Right lobe of liver (tissue), 4 donors: ENCODE data around the gene SEL1L.
"Not testable (repeated sequence)": the region's sequence is repeated elsewhere in the genome, so short reads cannot be mapped to it uniquely, and the experiment has no call there.

Experiments
- CTCF ChIP-seq, 4 donors: fragments of 200-600 bp in 3 of 4; fragments of 450-650 bp in 1 of 4; IDR thresholded peaks; one replicate each; pipeline versions ENCODE4 v1.5.1 to v1.8.0; 2016 to 2022; ENCODE audit warnings: antibody characterized with exemption in 4 of 4, mild to moderate bottlenecking in 2 of 4
- POLR2A ChIP-seq: fragments of 450-650 bp; IDR thresholded peaks from one replicate; pipeline ENCODE4 v1.6.1; 2017; ENCODE audit warnings: antibody characterized with exemption, mild to moderate bottlenecking
- donor health status: DM: no; HTN: no; CAD: no.
- donor health status: DM: no; HTN: no; CAD: no.
- donor health status: DM: no; HTN: yes; CAD: no.

GRCh38 chr14:81470557-81470826 lies 63.2 kb downstream of the SEL1L start:
- TF ChIP-seq CTCF (IDR thresholded peaks at IDR 0.05); POLR2A: not testable (repeated sequence)
